Measurements from ENCODE around the gene CNNM3. TPM values are rescaled to one million over a fixed set of nuclear protein-coding genes. Genes with fewer than 3 reads are reported as not detected.

Gene CNNM3
- total RNA-seq, 1 donor from 2014 or later: 16.5 TPM

DNA sequence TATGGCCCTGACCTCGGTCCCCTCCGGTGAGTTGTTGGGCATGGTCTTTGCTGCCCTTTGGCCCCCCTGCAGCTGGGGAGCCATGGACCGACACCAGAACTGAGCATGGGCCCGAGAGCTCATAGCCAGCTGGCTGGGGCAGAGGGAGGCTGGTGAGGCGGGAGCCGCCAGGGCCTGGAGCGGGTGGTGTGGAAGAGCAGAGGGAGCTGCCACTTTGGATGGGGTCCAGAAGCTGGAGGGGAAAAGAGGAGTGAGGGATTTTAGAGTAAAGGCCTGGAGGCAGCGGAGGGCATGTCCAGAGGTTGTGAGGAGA, 16.5 kb upstream of the CNNM3 start:
- Histone ChIP-seq H3K36me3 (peaks cover 0 to 22% of the 10 kb centered on the region in 2 donors), H3K4me1 (peaks cover 8% of the 10 kb centered on the region)
- no peak for DNase-seq (ENCODE audit: extremely low spot score in 2 of 2)

DNA sequence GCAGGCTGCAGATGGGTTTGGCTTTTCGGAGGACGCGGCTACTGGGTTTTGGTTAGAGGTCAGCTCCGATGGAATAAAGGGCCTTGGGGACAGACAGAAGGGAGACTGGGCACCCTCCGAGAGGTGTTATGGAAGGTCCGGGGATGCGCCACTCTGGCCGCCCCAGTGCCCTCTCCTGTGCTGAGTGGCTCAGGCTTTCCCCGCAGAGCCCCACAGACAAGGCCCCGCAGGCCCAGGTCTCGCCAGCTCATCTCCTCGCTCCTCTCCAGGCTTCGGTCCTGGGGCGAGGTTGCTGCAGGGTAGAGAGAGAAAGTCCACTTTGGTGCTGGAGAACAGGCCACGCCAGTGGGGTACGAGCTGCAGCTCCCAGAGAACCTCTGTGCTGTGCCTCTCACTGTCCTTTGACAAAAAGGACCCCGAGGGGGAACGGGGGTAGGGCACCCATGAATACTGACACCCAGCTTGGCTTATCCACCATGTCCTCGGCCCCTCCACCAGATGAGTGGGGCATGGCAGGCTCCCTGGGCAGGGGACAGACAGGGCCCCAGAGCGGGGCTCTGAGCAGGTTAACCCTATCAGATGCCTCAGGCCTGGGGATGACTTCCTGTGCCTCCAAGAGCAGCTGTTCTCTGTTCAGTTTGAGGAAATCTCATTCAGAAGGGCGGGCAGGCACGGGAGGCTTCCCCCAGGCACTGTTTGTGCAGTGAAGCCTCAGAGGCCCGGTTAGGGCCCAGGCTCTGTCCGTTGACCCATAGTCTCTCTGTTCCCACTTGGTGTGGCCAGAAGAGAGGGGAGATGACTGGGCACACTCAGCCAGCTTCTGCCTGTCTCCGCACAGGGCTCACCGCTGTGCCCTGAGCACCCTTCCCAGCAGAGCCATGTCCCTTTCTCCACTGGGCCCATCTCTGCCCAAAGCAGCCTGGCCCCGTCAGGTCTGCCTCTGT, 15.7 kb upstream of the CNNM3 start:
- H3K27me3 ChIP-seq: no peaks in the 10 kb centered on the region
- no peak for DNase-seq (ENCODE audit: extremely low spot score in 2 of 2)
- peaks cover 0 to 22% of the 10 kb centered on the region in 2 donors for H3K36me3 ChIP-seq
- H3K4me1 ChIP-seq: peaks cover 8% of the 10 kb centered on the region
- TF ChIP-seq, protein P1, sequence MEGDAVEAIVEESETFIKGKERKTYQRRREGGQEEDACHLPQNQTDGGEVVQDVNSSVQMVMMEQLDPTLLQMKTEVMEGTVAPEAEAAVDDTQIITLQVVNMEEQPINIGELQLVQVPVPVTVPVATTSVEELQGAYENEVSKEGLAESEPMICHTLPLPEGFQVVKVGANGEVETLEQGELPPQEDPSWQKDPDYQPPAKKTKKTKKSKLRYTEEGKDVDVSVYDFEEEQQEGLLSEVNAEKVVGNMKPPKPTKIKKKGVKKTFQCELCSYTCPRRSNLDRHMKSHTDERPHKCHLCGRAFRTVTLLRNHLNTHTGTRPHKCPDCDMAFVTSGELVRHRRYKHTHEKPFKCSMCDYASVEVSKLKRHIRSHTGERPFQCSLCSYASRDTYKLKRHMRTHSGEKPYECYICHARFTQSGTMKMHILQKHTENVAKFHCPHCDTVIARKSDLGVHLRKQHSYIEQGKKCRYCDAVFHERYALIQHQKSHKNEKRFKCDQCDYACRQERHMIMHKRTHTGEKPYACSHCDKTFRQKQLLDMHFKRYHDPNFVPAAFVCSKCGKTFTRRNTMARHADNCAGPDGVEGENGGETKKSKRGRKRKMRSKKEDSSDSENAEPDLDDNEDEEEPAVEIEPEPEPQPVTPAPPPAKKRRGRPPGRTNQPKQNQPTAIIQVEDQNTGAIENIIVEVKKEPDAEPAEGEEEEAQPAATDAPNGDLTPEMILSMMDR (IDR thresholded peaks at IDR 0.05): no peak
- TF ChIP-seq POLR2A (IDR thresholded peaks at IDR 0.05) (no peak), POLR2AphosphoS5 (IDR thresholded peaks at IDR 0.05; ENCODE audit: insufficient read depth in 1 of 2, low read depth in 1 of 2) (no peak)
- no peak overlapping the region for H3K27ac ChIP-seq
- intact Hi-C loops (cut with DNase I): no loop called here
- no peaks in the 10 kb centered on the region for H3K9me3 ChIP-seq
- H3K4me3 ChIP-seq: no peak overlapping the region

More for the DNA sequence above, 16.5 kb upstream of the CNNM3 start:
- H3K27ac ChIP-seq: no peak overlapping the region
- TF ChIP-seq POLR2AphosphoS5 (IDR thresholded peaks at IDR 0.05; ENCODE audit: insufficient read depth in 1 of 2, low read depth in 1 of 2): no peak
- TF ChIP-seq, protein P1 (IDR thresholded peaks at IDR 0.05): no peak
- TF ChIP-seq POLR2A (IDR thresholded peaks at IDR 0.05): no peak
- H3K9me3 ChIP-seq: no peaks in the 10 kb centered on the region
- H3K27me3 ChIP-seq: no peaks in the 10 kb centered on the region
- no peak overlapping the region for H3K4me3 ChIP-seq
- intact Hi-C loops (cut with DNase I): no loop called here

DNA sequence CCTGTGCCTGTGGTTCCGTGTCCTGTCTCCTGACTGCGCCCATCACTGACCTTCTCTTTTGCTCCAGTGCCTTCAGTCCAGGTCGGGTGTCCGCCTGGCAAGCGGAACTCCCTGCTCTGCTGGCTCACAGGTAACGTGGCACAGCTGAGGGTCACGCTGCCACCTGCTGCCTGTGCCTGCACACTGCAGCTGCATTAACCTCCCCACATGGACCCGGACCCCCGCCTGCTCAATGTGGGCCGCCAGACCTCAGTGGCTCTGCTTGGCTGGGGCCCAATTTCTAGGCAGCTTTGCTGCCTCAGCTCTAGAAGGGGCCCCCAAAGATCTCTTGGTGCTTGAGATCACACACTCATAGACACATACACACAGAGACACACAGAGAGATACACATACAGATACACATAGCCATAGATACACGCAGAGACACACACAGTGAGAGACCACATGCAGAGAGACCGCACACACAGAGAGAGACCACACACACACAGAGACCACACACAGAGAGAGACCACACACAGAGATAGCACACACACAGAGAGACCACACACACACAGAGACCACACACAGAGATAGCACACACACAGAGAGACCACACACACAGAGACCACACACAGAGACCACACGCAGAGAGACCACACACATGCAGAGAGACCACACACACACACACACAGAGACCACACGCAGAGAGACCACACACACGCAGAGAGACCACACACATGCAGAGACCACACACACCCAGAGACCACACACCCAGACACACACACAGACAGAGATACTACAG, 14.9 kb upstream of the CNNM3 start:
- peaks cover 0 to 22% of the 10 kb centered on the region in 2 donors for H3K36me3 ChIP-seq

DNA sequence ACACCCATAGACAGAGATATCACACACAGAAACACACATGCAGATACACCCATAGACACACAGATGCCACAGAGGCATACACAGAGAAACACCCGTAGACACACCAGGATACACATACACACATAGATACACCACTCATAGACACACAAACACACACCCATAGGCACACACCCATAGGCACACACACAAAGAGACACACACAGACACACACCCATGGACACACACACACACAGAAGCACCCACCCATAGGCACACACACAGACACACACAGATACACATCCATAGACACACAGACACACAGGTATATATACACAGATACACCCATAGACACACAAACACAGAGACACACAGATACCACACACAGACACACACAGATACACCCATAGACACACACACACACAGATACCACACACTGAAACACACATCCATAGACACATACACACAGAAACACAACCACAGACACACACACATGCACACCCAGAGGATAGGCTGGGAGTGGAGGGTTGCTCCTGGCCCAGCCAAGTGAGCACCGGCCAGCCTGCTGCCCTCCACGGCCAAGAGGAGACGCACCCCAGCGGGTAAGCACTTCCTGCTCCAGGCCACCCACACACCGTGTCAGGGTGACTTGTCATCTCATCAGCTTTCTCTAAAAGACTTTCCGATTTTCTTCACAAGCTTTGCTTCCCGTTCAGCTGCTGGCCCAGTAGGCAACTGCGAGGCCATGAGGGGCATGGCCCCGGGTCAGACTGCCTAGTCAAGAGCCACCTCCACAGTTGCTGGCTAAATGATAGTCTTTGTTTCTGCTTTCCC, 14.1 kb upstream of the CNNM3 start:
- Histone ChIP-seq H3K36me3 (peaks cover 0 to 22% of the 10 kb centered on the region in 2 donors), H3K27ac (no peak overlapping the region), H3K9me3 (no peaks in the 10 kb centered on the region), H3K4me3 (no peak overlapping the region), H3K4me1 (peaks cover 8% of the 10 kb centered on the region), H3K27me3 (no peaks in the 10 kb centered on the region)
- intact Hi-C loops (cut with DNase I): no loop called here
- no peak for DNase-seq (ENCODE audit: extremely low spot score in 2 of 2)
- no peak for TF ChIP-seq POLR2A (IDR thresholded peaks at IDR 0.05)

More for the DNA sequence above, 14.9 kb upstream of the CNNM3 start:
- DNase-seq (ENCODE audit: extremely low spot score in 2 of 2): no peak
- peaks cover 8% of the 10 kb centered on the region for H3K4me1 ChIP-seq
- no peak for TF ChIP-seq POLR2A (IDR thresholded peaks at IDR 0.05)
- peak in 1 of 2 donors; percentile 14 for TF ChIP-seq POLR2AphosphoS5 (IDR thresholded peaks at IDR 0.05; ENCODE audit: insufficient read depth in 1 of 2, low read depth in 1 of 2)
- TF ChIP-seq, protein P1 (IDR thresholded peaks at IDR 0.05): peak; percentile 30 to 72 (median 60)
- no peak overlapping the region for H3K4me3 ChIP-seq
- no peaks in the 10 kb centered on the region for H3K27me3 ChIP-seq
- no peak overlapping the region for H3K27ac ChIP-seq
- intact Hi-C loops (cut with DNase I): no loop called here
- no peaks in the 10 kb centered on the region for H3K9me3 ChIP-seq

DNA sequence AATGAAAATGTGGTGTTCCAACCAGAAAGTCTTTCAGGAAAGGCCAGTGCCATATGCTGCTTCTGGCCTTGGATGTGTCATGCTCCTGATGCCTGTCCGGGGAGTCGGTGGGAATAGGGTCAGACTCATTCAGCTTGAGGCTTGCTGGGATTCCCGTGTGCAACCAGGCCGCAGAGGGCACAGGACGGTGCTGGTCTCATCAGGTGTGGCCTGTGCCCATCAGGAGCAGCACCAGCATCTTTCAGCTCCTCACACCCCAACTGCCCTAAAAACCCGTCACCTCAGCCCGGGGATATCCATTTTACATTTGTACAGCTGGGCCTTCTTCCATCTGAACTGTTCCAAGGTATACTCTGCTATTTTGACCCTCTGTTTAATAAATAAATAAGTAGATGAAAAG, 13.3 kb upstream of the CNNM3 start:
- intact Hi-C loops (cut with DNase I): no loop called here
- no peaks in the 10 kb centered on the region for H3K27me3 ChIP-seq

More for the DNA sequence above, 13.3 kb upstream of the CNNM3 start:
- DNase-seq (ENCODE audit: extremely low spot score in 2 of 2): no peak
- Histone ChIP-seq H3K36me3 (peaks cover 0 to 22% of the 10 kb centered on the region in 2 donors), H3K9me3 (no peaks in the 10 kb centered on the region), H3K27ac (no peak overlapping the region), H3K4me1 (peaks cover 8% of the 10 kb centered on the region), H3K4me3 (no peak overlapping the region)
- TF ChIP-seq POLR2AphosphoS5 (IDR thresholded peaks at IDR 0.05; ENCODE audit: insufficient read depth in 1 of 2, low read depth in 1 of 2) (no peak), POLR2A (IDR thresholded peaks at IDR 0.05) (no peak)
- TF ChIP-seq, protein P1 (IDR thresholded peaks at IDR 0.05): no peak
